Nephron (organoid): ENCODE results near the gene GIT2.

Experiments
- H3K27ac Mint-ChIP-seq, 3 experiments: 2 replicates each; pipeline ENCODE4 v1.8.0; 2020; ENCODE audit warnings: mixed read lengths in 3 of 3, mild to moderate bottlenecking in 2 of 3, moderate library complexity in 1 of 3
- H3K27me3 Mint-ChIP-seq: 2 replicates; pipeline ENCODE4 v1.8.0; 2021; ENCODE audit warnings: low read depth, mild to moderate bottlenecking, moderate library complexity, mixed read lengths
- H3K36me3 Mint-ChIP-seq: 2 replicates; pipeline ENCODE4 v1.8.0; 2020; ENCODE audit warnings: low read depth, mixed read lengths
- H3K4me1 Mint-ChIP-seq: 2 replicates; pipeline ENCODE4 v1.8.0; 2020; ENCODE audit warnings: mixed read lengths
- H3K4me3 Mint-ChIP-seq, 3 experiments: 2 replicates each; pipeline ENCODE4 v1.8.0; 2020; ENCODE audit warnings: mild to moderate bottlenecking in 3 of 3, mixed read lengths in 3 of 3, moderate library complexity in 2 of 3
- H3K9me3 Mint-ChIP-seq: 2 replicates; pipeline ENCODE4 v1.8.0; 2020; ENCODE audit warnings: mixed read lengths
- TF ChIP-seq, protein P1 (sequence below), 3 experiments: fragments of 200-600 bp; sonication (generic); IDR thresholded peaks; one replicate each; pipeline ENCODE4 v1.5.0; 2021; ENCODE audit warnings: antibody characterized with exemption in 3 of 3; ENCODE audit not compliant: unreplicated experiment in 3 of 3

The GIT2 gene

DNA sequence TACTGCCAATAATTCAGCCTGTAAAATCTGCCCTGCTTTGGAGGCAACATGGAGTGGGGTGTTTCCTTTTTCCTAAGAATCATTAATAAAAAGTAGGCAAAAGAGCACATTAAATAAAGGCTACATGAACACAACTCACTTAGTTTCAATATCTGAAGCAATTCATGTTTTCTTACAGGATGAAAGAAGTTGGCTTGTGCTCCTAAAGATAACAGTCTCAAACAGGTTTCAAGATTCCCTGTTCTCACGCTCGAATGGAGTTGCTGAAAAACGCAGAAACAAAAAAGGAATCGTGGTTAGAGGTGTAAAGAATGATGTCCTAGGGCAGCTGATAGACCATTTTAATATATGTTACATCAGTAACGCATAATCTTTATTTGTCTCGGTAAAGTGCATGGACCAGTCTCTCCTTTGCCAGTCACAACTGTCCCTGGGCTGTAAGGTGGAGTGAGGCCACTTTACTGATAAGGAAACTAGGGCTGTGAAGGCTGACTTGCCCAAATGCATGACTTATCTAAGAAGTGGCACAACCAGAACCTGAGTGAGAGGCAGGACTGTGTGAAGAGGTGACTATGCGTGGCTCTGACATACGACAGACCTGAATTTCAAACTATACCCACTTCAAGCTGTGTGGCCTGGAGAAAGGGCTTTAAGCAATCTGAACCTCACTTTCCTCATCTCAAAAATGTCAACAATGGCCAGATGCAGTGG is 12.6 kb downstream of the GIT2 start:
- Mint-ChIP-seq H3K27ac (no peak overlapping the region), H3K27me3 (no peaks in the 10 kb centered on the region), H3K9me3 (peaks cover 6% of the 10 kb centered on the region), H3K4me3 (no peak overlapping the region), H3K36me3 (peaks cover 63% of the 10 kb centered on the region), H3K4me1 (no peaks in the 10 kb centered on the region)
- TF ChIP-seq, protein P1, sequence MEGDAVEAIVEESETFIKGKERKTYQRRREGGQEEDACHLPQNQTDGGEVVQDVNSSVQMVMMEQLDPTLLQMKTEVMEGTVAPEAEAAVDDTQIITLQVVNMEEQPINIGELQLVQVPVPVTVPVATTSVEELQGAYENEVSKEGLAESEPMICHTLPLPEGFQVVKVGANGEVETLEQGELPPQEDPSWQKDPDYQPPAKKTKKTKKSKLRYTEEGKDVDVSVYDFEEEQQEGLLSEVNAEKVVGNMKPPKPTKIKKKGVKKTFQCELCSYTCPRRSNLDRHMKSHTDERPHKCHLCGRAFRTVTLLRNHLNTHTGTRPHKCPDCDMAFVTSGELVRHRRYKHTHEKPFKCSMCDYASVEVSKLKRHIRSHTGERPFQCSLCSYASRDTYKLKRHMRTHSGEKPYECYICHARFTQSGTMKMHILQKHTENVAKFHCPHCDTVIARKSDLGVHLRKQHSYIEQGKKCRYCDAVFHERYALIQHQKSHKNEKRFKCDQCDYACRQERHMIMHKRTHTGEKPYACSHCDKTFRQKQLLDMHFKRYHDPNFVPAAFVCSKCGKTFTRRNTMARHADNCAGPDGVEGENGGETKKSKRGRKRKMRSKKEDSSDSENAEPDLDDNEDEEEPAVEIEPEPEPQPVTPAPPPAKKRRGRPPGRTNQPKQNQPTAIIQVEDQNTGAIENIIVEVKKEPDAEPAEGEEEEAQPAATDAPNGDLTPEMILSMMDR (IDR thresholded peaks at IDR 0.05; ENCODE audit: unreplicated experiment in 3 of 3) = no peak

DNA sequence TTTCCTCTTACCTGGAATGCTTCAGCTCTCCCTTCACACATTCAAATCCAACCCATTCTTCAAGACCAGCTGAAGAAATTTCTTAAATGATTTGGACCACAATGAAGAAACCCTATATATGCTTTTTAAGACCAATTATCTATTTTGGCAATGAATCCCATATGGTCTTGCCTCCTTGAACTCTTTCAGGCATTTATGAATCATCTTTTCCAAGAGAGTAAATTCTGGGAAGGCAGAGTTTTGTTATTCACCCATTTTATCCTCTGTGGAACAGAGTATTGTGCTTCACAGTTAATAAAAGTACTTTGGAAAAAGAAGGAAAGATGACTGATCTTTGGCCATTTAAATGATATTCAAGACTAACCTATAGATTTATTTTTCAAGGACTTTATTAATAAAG is 14.0 kb downstream of the GIT2 start:
- Mint-ChIP-seq H3K27me3 (no peaks in the 10 kb centered on the region), H3K4me3 (no peak overlapping the region), H3K4me1 (no peaks in the 10 kb centered on the region), H3K36me3 (peaks cover 68% of the 10 kb centered on the region), H3K9me3 (peaks cover 13% of the 10 kb centered on the region), H3K27ac (no peak overlapping the region)
- TF ChIP-seq, protein P1 (IDR thresholded peaks at IDR 0.05; ENCODE audit: unreplicated experiment in 3 of 3) = no peak

DNA sequence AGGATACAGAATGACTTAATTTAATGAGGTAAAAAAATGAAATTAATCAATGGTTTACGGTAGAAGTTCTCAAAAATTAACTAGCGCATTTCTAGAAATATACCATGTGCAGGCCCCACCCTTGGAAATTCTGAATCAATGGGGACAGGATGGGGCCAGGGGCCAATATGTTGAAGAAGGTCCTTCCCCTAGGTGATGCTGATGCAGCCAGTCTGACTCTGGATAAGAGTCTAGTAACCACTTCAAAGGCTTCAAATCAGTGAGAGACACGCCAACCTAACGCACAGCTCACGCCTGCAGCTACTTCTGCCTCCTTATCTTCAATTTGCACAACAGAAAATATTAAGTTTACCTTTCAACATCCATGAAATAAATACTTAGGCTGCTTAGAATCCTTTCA is 14.9 kb downstream of the GIT2 start:
- H3K27me3 Mint-ChIP-seq = no peaks in the 10 kb centered on the region
- H3K4me3 Mint-ChIP-seq = no peak overlapping the region
- no peaks in the 10 kb centered on the region for H3K4me1 Mint-ChIP-seq
- H3K27ac Mint-ChIP-seq = no peak overlapping the region
- peaks cover 74% of the 10 kb centered on the region for H3K36me3 Mint-ChIP-seq
- TF ChIP-seq, protein P1 (IDR thresholded peaks at IDR 0.05; ENCODE audit: unreplicated experiment in 3 of 3) = no peak
- H3K9me3 Mint-ChIP-seq = peaks cover 13% of the 10 kb centered on the region

DNA sequence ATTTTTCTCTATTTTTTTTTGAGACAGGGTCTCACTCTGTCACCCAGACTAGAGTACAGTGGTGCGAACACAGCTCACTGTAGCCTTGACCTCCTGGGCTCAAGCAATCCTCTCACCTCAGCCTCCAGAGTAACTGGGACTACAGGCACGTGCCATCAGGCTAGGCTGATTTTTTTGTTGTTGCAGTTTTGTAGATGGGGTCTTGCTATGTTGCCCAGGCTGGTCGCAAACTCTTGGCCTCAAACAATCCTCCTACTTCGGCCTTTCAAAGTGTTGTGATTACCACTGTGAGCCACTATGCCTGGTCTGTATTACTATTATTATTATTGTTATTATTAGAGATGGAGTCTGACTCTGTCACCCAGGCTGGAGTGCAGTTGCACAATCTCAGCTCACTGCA is 23.3 kb downstream of the GIT2 start:
- peaks cover 53% of the 10 kb centered on the region for H3K36me3 Mint-ChIP-seq
- H3K9me3 Mint-ChIP-seq = peaks cover 10% of the 10 kb centered on the region
- no peak overlapping the region for H3K27ac Mint-ChIP-seq

DNA sequence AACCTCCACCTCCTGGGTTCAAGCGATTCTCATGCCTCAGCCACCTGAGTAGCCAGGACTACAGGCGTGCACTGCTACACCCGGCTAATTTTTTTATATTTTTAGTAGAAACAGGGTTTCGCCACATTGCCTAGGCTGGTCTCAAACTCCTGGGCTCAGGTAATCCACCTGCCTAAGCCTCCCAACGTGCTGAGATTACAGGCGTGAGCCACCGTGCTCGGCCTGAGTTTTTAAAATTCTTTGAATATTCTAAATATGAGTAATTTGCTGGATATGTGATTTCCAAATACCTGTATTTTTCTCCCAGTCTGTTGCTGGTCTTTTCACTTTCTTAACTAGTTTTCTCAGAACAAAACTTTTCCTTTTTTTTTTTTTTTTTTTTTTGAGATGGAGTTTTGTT is 27.4 kb downstream of the GIT2 start:
- no peaks in the 10 kb centered on the region for H3K9me3 Mint-ChIP-seq
- no peak overlapping the region for H3K4me3 Mint-ChIP-seq
- no peak overlapping the region for H3K27ac Mint-ChIP-seq
- H3K27me3 Mint-ChIP-seq = no peaks in the 10 kb centered on the region
- peaks cover 38% of the 10 kb centered on the region for H3K36me3 Mint-ChIP-seq
- H3K4me1 Mint-ChIP-seq = no peaks in the 10 kb centered on the region
- TF ChIP-seq, protein P1 (IDR thresholded peaks at IDR 0.05; ENCODE audit: unreplicated experiment in 3 of 3) = no peak

More for the DNA sequence above, 23.3 kb downstream of the GIT2 start:
- Mint-ChIP-seq H3K27me3 (no peaks in the 10 kb centered on the region), H3K4me3 (no peak overlapping the region), H3K4me1 (no peaks in the 10 kb centered on the region)
- TF ChIP-seq, protein P1 (IDR thresholded peaks at IDR 0.05; ENCODE audit: unreplicated experiment in 3 of 3) = no peak

DNA sequence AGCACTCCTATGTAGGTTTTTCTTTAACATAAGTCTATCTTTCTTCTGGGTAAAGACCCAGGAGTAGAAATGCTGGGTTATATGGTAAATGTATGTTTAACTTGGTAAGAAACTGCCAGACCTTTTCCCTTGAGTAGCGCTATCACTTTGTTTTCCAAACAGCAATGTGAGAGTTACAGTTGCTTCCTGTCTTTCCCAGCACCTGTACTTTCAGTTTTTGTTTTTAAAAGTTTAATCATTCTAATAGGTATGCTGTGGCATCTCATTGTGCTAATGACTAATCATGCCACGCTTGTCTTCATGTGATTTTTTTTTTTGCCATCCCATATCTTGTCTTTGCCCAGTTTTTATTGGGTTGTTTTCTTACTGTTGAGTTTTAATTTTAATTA is 28.1 kb downstream of the GIT2 start:
- H3K4me3 Mint-ChIP-seq = no peak overlapping the region
- peaks cover 36% of the 10 kb centered on the region for H3K36me3 Mint-ChIP-seq
- H3K9me3 Mint-ChIP-seq = no peaks in the 10 kb centered on the region
- H3K27ac Mint-ChIP-seq = no peak overlapping the region
- TF ChIP-seq, protein P1 (IDR thresholded peaks at IDR 0.05; ENCODE audit: unreplicated experiment in 3 of 3) = no peak
- H3K4me1 Mint-ChIP-seq = no peaks in the 10 kb centered on the region
- H3K27me3 Mint-ChIP-seq = no peaks in the 10 kb centered on the region
